C4-2B (cell line): ENCODE measurements around the gene ACOX2.

Source experiments
- CTCF ChIP-seq: fragments of 450-650 bp; conservative IDR thresholded peaks from 2 replicates; pipeline ENCODE4 v1.5.1; 2017; ENCODE audit warnings: mild to moderate bottlenecking
- ZFX ChIP-seq: fragments of 450-650 bp; IDR thresholded peaks from 2 replicates; pipeline ENCODE4 v1.6.1; 2017

- TF ChIP-seq CTCF (no peak), ZFX (no peak)
Measured at GRCh38 chr3:58484722-58485069, 52.3 kb downstream of the ACOX2 start.
